Lung (tissue), 12 donors: ENCODE measurements around the gene MBD2. TPM values are rescaled to one million over a fixed set of nuclear protein-coding genes. Genes with fewer than 3 reads are reported as not detected.

Source experiments
- ATAC-seq: fragments of 200-7000 bp; cut with Tn5 transposase; one replicate; pipeline ENCODE4 v1.9.1; 2020; ENCODE audit warnings: moderate number of reproducible peaks; ENCODE audit not compliant: insufficient read depth, low FRiP score
- DNase-seq, 3 donors: peaks; one replicate each; pipeline ENCODE4 v3.0.0-alpha.2; 2013 to 2017
- H3K27ac ChIP-seq, 2 donors: one replicate each; pipeline ENCODE4 v1.5.1; 2013; ENCODE audit warnings: mild to moderate bottlenecking in 2 of 2, moderate library complexity in 2 of 2, control low read depth in 1 of 2, inconsistent platforms in 1 of 2, low read depth in 1 of 2, low read length in 1 of 2
- H3K27me3 ChIP-seq, 3 donors: one replicate each; pipeline ENCODE4 v1.5.1; 2013; ENCODE audit warnings: low read length in 2 of 3; ENCODE audit not compliant: control insufficient read depth in 3 of 3, insufficient read depth in 3 of 3
- H3K36me3 ChIP-seq, 4 donors: one replicate each; pipeline ENCODE4 v1.5.1; 2013; ENCODE audit warnings: low read length in 4 of 4, mild to moderate bottlenecking in 1 of 4, moderate library complexity in 1 of 4; ENCODE audit not compliant: control insufficient read depth in 4 of 4, insufficient read depth in 4 of 4
- H3K4me1 ChIP-seq, 5 donors: one replicate each; pipeline ENCODE4 v1.5.1; 2013; ENCODE audit warnings: low read length in 5 of 5, mild to moderate bottlenecking in 2 of 5, moderate library complexity in 1 of 5; ENCODE audit not compliant: control insufficient read depth in 5 of 5, insufficient read depth in 5 of 5
- H3K4me3 ChIP-seq: one replicate; pipeline ENCODE4 v1.5.1; 2013; ENCODE audit warnings: mild to moderate bottlenecking, control low read depth, moderate library complexity
- H3K9ac ChIP-seq, 2 donors: one replicate each; pipeline ENCODE4 v1.5.1; 2013; ENCODE audit warnings: low read length in 2 of 2, control low read depth in 1 of 2; ENCODE audit not compliant: insufficient read depth in 1 of 2
- H3K9me3 ChIP-seq, 4 donors: one replicate each; pipeline ENCODE4 v1.5.1; 2013; ENCODE audit warnings: low read length in 3 of 4, mild to moderate bottlenecking in 1 of 4, moderate library complexity in 1 of 4; ENCODE audit not compliant: control insufficient read depth in 4 of 4, insufficient read depth in 3 of 4
- CTCF ChIP-seq: IDR thresholded peaks from 2 replicates; pipeline ENCODE4 v1.5.1; 2012; ENCODE audit warnings: mild to moderate bottlenecking; ENCODE audit errors: control extremely low read depth, extremely low read depth
- WGBS, 2 donors: extraction: QIAGEN DNeasy Blood & Tissue Kit; methylation state at CpG; one replicate each; pipeline ENCODE4 v1.1.7; 2013; 5-methylcytosine and 5-hydroxymethylcytosine counted together
- polyA plus RNA-seq, 2 donors: library from polyadenylated mRNA; stranded (reverse); fragments of 200-250 nt; gene quantifications; one replicate each; pipeline ENCODE4 v1.2.1, GENCODE V29; 2013
- total RNA-seq, 2 donors: library from RNA; depleted of rRNA in 1 of 2; stranded (reverse); fragments of >200 nt in 1 of 2; gene quantifications; one replicate each; pipeline ENCODE4 v1.2.1, GENCODE V29; 2014 to 2021
- donor health status: control.
- donor health status: control.
- donor health status: Bipolar disorder and iron deficiency.
- donor health status: healthy.
- donor health status: DM: yes; HTN: yes; CAD: no.

The MBD2 gene
- total and polyA plus RNA-seq, 4 donors = 29.5 to 91.0 (median 36.1) TPM

- Histone ChIP-seq H3K36me3 (no peaks in the 10 kb centered on the region), H3K9me3 (no peaks in the 10 kb centered on the region), H3K9ac (no peak overlapping the region), H3K27me3 (peaks cover 0 to 3% (median 0%) of the 10 kb centered on the region in 3 donors), H3K27ac (no peak overlapping the region), H3K4me1 (peaks cover 0 to 1% (median 0%) of the 10 kb centered on the region in 5 donors), H3K4me3 (no peak overlapping the region)
- no peak for DNase-seq
- TF ChIP-seq CTCF = no peak
- 98 to 100% methylated on average over 5 of the region's 5 CpGs for WGBS, 2 donors
- no peak for ATAC-seq
Measured at GRCh38 chr18:54233747-54234146, 9.3 kb upstream of the MBD2 start.

- H3K36me3 ChIP-seq = no peaks in the 10 kb centered on the region
- peaks cover 0 to 3% (median 0%) of the 10 kb centered on the region in 3 donors for H3K27me3 ChIP-seq
- H3K4me3 ChIP-seq = no peak overlapping the region
- no peak overlapping the region for H3K27ac ChIP-seq
- WGBS, 2 donors = 78 to 80% methylated on average over 3 of the region's 3 CpGs
- DNase-seq (no peak), ATAC-seq (no peak)
- TF ChIP-seq CTCF = no peak
- H3K9ac ChIP-seq = no peak overlapping the region
- peaks cover 0 to 1% (median 0%) of the 10 kb centered on the region in 5 donors for H3K4me1 ChIP-seq
- no peaks in the 10 kb centered on the region for H3K9me3 ChIP-seq
Measured at GRCh38 chr18:54233228-54233625, 8.8 kb upstream of the MBD2 start.

GRCh38 chr18:54232485-54233227 is 8.2 kb upstream of the MBD2 start:
- Histone ChIP-seq H3K9me3 (no peaks in the 10 kb centered on the region), H3K9ac (no peak overlapping the region), H3K4me1 (peaks cover 0 to 1% (median 0%) of the 10 kb centered on the region in 5 donors), H3K4me3 (no peak overlapping the region), H3K27ac (no peak overlapping the region), H3K27me3 (peaks cover 0 to 3% (median 0%) of the 10 kb centered on the region in 3 donors), H3K36me3 (no peaks in the 10 kb centered on the region)
- 86 to 89% methylated on average over 7 of the region's 7 CpGs for WGBS, 2 donors
- TF ChIP-seq CTCF = no peak
- no peak for ATAC-seq
- no peak for DNase-seq
